ENCODE data around the gene MCHR1. TPM values are rescaled to one million over a fixed set of nuclear protein-coding genes. Genes with fewer than 3 reads are reported as not detected.
"Not testable (repeated sequence)": the region's sequence is repeated elsewhere in the genome, so short reads cannot be mapped to it uniquely, and the experiment has no call there.

Gene MCHR1
- total and polyA plus RNA-seq, 2 of the 4 experiments (the other 2 are of a cell fraction): 1.4 to 3.2 TPM

DNA sequence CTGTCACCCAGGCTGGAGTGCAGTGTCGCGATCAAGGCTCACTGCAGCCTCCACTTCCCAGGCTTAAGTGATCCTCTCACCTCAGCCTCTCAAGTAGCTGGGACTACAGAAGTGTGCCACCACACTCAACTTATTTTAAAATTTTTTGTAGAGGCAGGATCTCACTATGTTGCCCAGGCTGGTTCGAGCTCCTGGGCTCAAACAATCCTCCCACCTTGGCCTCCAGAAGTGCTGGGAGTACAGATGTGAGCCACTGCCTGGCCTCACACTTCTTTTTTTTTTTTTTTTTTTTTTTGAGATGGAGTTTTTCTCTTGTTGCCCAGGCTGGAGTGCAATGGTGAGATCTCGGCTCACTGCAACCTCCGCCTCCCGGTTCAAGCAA lies 40.9 kb downstream of the MCHR1 start:
- DNase-seq; intact Hi-C loops (cut with micrococcal nuclease); H3K4me2 ChIP-seq (ENCODE audit: low read depth, low read length); H2BK5ac ChIP-seq (ENCODE audit: low read depth, low read length, poor library complexity, severe bottlenecking); H2BK15ac ChIP-seq (ENCODE audit: low read depth, low read length); POLR2A ChIA-PET (ENCODE audit: unreplicated experiment); H3K23ac ChIP-seq (ENCODE audit: low read depth, low read length); H2BK120ac ChIP-seq (ENCODE audit: low read depth, low read length); ATAC-seq (ENCODE audit: low read depth); H4K5ac ChIP-seq (ENCODE audit: low read depth, low read length); H4K20me1 ChIP-seq (ENCODE audit: insufficient read depth, low read length); H4K91ac ChIP-seq (ENCODE audit: insufficient read depth, low read depth, low read length); in situ Hi-C loops (cut with MboI; ENCODE audit: low sequenced_read_pairs); H3K4me1 ChIP-seq (ENCODE audit: control insufficient read depth, insufficient read depth, low read length); CTCF ChIA-PET; H3K79me1 ChIP-seq (ENCODE audit: low read depth in 1 of 2, low read length in 2 of 2); BruUV-seq (replicated peaks); H3K9ac ChIP-seq (ENCODE audit: low read depth, low read length); H3K4me3 ChIP-seq (ENCODE audit: insufficient read depth, low read depth, low read length); H3K27me3 ChIP-seq (ENCODE audit: control insufficient read depth, insufficient read depth, low read length); H3K27ac ChIP-seq (ENCODE audit: insufficient read depth, low read length); H2AK9ac ChIP-seq (replicated peaks; ENCODE audit: low read depth, low read length, poor library complexity); dilution Hi-C loops (cut with HindIII; ENCODE audit: low sequenced_read_pairs, unreplicated experiment); H2AFZ ChIP-seq (replicated peaks; ENCODE audit: low read length, poor library complexity); H3K56ac ChIP-seq (ENCODE audit: extremely low read depth, insufficient read depth, low read length); H3K36me3 ChIP-seq (ENCODE audit: control insufficient read depth, insufficient read depth, low read length); H3K9me3 ChIP-seq (ENCODE audit: control insufficient read depth, insufficient read depth, low read length): not testable (repeated sequence)
- Histone ChIP-seq H2BK20ac (ENCODE audit: low read depth, low read length) (peak overlapping the region; percentile 75; the same call in 1 of the 2 replicates), H3K9me1 (ENCODE audit: insufficient read depth, low read length) (peaks cover 14% of the 10 kb centered on the region; the same call in 1 of the 2 replicates), H4K8ac (ENCODE audit: low read depth in 2 of 2, low read length in 2 of 2) (peak overlapping the region in 1 of 2 experiments; percentile 12; a peak in 1 of 4 replicates), H3K4ac (ENCODE audit: low read depth, low read length) (peak overlapping the region; percentile 60), H2AK5ac (ENCODE audit: low read depth, low read length) (peak overlapping the region; percentile 80), H3K14ac (replicated peaks; ENCODE audit: low read depth, low read length) (peak overlapping the region; percentile 61; the same call in 1 of the 2 replicates), H3K18ac (ENCODE audit: low read depth, low read length) (peak overlapping the region; percentile 60; the same call in 1 of the 2 replicates)
- WGBS, 2 experiments (ENCODE audit: extremely low coverage in 2 of 2, insufficient read length in 1 of 2): 100% methylated on average over 2 of the region's 6 CpGs; no CpG with 5 or more reads in 1 of the 2 experiments
